ENCODE results near the gene RFLNA. TPM values are rescaled to one million over a fixed set of nuclear protein-coding genes. Genes with fewer than 3 reads are reported as not detected.

RFLNA gene
- total and polyA plus RNA-seq, 2 of the 13 experiments (the other 11 are each of a cell fraction or from before 2014, with no cell fraction given) = not detected

DNA sequence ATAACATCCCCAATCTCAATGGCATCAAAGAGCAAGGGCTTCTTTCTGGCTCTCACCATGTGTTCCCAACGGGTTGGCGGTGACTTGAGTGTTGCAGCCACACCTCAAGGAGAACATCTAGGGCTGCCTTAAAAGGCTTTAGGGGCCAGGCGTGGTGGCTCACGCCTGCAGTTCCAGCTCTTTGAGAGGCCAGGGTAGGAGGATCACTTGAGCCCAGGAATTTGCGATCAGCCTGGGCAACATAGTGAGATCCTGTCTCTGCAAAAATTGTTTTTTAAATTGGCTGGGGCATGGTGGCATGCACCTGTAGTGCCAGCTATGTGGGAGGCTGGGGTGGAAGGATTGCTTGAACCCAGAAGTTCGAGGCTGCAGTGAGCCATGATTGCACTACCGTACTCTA, 14.9 kb downstream of the RFLNA start (continued):
- TF ChIP-seq, protein P1, sequence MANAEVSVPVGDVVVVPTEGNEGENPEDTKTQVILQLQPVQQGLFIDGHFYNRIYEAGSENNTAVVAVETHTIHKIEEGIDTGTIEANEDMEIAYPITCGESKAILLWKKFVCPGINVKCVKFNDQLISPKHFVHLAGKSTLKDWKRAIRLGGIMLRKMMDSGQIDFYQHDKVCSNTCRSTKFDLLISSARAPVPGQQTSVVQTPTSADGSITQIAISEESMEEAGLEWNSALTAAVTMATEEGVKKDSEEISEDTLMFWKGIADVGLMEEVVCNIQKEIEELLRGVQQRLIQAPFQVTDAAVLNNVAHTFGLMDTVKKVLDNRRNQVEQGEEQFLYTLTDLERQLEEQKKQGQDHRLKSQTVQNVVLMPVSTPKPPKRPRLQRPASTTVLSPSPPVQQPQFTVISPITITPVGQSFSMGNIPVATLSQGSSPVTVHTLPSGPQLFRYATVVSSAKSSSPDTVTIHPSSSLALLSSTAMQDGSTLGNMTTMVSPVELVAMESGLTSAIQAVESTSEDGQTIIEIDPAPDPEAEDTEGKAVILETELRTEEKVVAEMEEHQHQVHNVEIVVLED (CRISPR knock-in tag; IDR thresholded peaks at IDR 0.05; ENCODE audit: borderline replicate concordance) = no peak
- TF ChIP-seq SMAD3 (CRISPR knock-in tag; IDR thresholded peaks at IDR 0.05) (no peak), ZFP62 (CRISPR knock-in tag; IDR thresholded peaks at IDR 0.05) (no peak), NFE2L1 (CRISPR knock-in tag; IDR thresholded peaks at IDR 0.05; ENCODE audit: borderline replicate concordance) (no peak), TP53 (CRISPR knock-in tag; conservative IDR thresholded peaks at IDR 0.05) (no peak)

DNA sequence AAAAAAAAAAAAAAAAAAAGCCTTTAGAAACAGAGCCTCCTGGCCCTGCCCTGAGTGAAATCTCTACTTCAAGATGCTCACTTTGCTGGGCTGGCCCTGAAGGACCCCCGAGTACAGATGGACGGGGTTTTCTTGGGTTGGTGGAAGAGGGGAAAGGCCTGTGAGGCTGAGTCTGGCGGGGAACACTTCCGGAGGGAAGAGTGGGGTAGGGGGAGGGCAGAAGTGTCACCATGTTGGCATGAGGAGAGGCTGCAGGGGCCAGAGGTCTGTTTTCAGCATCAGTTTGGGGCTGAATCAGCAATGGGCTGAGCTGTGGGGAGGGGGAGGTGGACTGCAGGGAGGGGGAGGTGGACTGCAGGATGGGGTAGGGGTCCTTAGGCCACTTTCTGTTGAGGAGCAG, 15.3 kb downstream of the RFLNA start:
- POLR2A ChIA-PET = no interaction called here
- ATAC-seq (no peak), FAIRE-seq (no peak), DNase-seq (ENCODE audit: low spot score) (no peak)
- TF ChIP-seq HIVEP1 (CRISPR knock-in tag; IDR thresholded peaks at IDR 0.05) (no peak), ZNF160 (CRISPR knock-in tag; IDR thresholded peaks at IDR 0.05) (no peak), RAD51 (IDR thresholded peaks at IDR 0.05; ENCODE audit: borderline replicate concordance) (no peak), FIP1L1 (IDR thresholded peaks at IDR 0.05; ENCODE audit: borderline replicate concordance, insufficient read depth, low read depth, low read length) (no peak), MED13 (CRISPR knock-in tag; IDR thresholded peaks at IDR 0.05) (no peak), HDAC2 (CRISPR knock-in tag; IDR thresholded peaks at IDR 0.05) (no peak), EED (CRISPR knock-in tag; IDR thresholded peaks at IDR 0.05) (no peak), KLF13 (CRISPR knock-in tag; IDR thresholded peaks at IDR 0.05) (no peak)
- WGBS (ENCODE audit: low lambda C conversion rate) = 23% methylated on average over 4 of the region's 4 CpGs
- no TSS peak for BruUV-seq (replicated peaks)
- H2AFZ ChIP-seq (ENCODE audit: low read length) = no peak overlapping the region
- in situ Hi-C loops (cut with HindIII; ENCODE audit: extremely low pct_ligation_motif_present, low pct_unique_long_range_greater_than_20kb) = no loop called here
- H3K4me2 ChIP-seq (ENCODE audit: low read depth, low read length) = no peak overlapping the region
- no peaks in the 10 kb centered on the region for H3K36me3 ChIP-seq (replicated peaks in 1 of 2; ENCODE audit: control insufficient read depth in 1 of 2, insufficient read depth in 2 of 2, low read length in 2 of 2)
- CTCF ChIA-PET (ENCODE audit: low intra/inter-chr PET ratio, low total read pairs) = no interaction called here
- H3K4me1 ChIP-seq (ENCODE audit: insufficient read depth, low read length) = no peaks in the 10 kb centered on the region
- intact Hi-C loops (cut with micrococcal nuclease; ENCODE audit: unreplicated experiment) = no loop called here
- H3K9me3 ChIP-seq (ENCODE audit: low read length) = no peaks in the 10 kb centered on the region
- no peaks in the 10 kb centered on the region for H4K20me1 ChIP-seq (ENCODE audit: insufficient read depth, low read length)
- peaks cover 5 to 29% of the 10 kb centered on the region in 2 experiments; a peak in 4 of 5 replicates for H3K27me3 ChIP-seq (ENCODE audit: control insufficient read depth in 1 of 2, insufficient read depth in 2 of 2, low read length in 2 of 2)
- H3K9ac ChIP-seq (ENCODE audit: insufficient read depth, low read depth, low read length) = no peak overlapping the region
- no peak overlapping the region for H3K27ac ChIP-seq (ENCODE audit: extremely low read length, insufficient read depth, low read length)
- H3K4me3 ChIP-seq (replicated peaks in 1 of 3; ENCODE audit: insufficient read depth in 1 of 3, low read depth in 2 of 3, low read length in 3 of 3) = no peak overlapping the region
- no peaks in the 10 kb centered on the region for H3K79me2 ChIP-seq (ENCODE audit: insufficient read depth, low read length)
